Activated CD4-positive, alpha-beta T cell treated with anti-CD3 and anti-CD28 coated beads, Interleukin-2, amount 50 U/mL, for 24 hours (primary cell): Measurements from ENCODE around the gene PMF1.
"Not testable (repeated sequence)": the region's sequence is repeated elsewhere in the genome, so short reads cannot be mapped to it uniquely, and the experiment has no call there.

Experiments used
- DNase-seq, 2 donors: peaks; one replicate each; pipeline ENCODE4 v3.0.0-alpha.2; 2020; ENCODE audit warnings: low read depth in 1 of 2, low spot score in 1 of 2

The PMF1 gene, protein sequence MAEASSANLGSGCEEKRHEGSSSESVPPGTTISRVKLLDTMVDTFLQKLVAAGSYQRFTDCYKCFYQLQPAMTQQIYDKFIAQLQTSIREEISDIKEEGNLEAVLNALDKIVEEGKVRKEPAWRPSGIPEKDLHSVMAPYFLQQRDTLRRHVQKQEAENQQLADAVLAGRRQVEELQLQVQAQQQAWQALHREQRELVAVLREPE

DNA sequence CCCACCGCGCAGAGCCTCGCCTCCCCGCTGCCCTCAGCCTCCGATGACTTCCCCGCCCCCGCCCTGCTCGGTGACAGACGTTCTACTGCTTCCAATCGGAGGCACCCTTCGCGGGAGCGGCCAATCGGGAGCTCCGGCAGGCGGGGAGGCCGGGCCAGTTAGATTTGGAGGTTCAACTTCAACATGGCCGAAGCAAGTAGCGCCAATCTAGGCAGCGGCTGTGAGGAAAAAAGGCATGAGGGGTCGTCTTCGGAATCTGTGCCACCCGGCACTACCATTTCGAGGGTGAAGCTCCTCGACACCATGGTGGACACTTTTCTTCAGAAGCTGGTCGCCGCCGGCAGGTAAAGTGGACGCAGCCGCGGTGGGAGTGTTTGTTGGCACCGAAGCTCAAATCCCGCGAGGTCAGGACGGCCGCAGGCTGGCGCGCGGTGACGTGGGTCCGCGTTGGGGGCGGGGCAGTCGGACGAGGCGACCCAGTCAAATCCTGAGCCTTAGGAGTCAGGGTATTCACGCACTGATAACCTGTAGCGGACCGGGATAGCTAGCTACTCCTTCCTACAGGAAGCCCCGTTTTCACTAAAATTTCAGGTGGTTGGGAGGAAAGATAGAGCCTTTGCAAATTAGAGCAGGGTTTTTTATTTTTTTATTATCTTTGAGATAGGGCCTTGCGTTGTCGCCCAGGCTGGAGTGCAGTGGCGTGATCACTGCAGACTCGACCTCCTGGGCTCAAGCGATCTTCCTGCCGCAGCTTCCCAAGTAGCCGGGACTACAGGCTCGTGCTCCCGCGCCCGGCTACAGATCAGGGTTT, at the start of gene PMF1:
Gene PMF1 (plus strand): TSS at position 175 of the 811 bp plus-strand sequence. CDS start 9 bp downstream, at position 184.
- DNase-seq, result peak; percentile 93 to 96

DNA sequence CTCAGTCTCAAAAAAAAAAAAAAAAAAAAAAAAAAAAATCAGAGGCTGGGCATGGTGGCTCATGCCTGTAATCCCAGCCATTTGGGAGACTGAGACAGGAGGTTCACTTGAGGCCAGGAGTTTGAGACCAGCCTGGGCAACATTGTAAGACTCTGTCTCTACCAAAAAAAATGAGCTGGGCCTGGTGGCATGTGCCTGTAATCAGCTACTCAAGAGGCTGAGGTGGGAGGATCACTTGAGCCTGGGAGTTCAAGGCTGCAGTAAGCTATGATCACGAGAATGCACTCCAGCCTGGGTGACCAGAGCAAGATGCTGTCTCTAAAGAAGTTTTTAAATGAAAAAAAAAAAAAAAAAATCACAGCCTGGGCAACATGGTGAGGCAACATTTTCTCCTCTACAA, 49.1 kb upstream of the PMF1 start:
- DNase-seq, result no peak

DNA sequence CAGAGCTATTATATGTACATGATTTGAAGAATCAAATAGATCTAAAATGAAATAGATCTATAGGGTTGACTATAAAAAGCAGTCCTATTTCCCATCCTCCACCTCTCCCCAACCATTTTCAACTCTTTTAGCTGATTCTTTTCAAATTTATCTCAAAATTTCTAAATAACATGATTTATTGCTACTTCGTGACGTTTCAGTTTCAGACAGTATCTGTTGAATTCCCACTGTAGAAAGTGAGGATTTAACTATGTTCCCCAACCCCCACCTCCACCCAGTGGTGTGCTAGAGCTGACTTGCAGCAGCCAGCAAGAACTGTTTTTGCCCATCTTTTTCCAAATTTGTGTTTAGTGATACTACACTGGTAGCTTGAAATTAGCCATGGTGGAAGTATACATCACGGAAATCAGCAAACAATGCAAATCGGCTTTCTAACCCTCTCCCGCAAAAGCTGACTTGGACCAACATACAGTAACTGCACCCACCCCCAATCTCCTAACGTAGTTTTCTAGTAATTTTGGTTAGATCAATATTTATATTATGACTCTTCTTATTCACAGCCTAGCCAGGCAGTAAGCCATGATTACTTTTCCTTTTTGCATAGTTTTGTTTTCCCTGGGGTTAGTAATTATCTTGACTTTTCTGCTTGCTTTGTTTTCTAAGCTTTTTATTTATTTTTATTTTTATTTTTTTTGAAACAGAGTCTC, 48.5 kb upstream of the PMF1 start:
- no peak for DNase-seq

DNA sequence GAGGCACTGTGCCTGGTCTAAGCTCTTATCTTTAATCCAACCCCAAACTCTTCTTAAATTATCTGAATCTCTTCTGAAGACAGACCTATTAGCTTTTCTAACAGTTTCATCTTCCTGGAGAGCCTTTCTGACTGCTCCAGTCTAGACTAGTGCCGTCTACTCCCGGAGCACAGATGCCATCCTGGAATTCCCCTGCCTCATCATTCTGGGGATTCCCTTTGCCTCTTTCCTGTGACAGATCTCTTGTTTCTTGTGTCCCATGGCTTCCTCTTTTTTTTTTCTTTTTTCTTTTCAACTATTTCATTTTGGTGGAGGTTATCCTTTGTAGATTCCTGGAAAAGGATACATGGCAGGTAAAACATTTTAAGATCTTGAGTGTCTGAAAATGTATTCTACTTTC, 47.7 kb upstream of the PMF1 start:
- no peak for DNase-seq

DNA sequence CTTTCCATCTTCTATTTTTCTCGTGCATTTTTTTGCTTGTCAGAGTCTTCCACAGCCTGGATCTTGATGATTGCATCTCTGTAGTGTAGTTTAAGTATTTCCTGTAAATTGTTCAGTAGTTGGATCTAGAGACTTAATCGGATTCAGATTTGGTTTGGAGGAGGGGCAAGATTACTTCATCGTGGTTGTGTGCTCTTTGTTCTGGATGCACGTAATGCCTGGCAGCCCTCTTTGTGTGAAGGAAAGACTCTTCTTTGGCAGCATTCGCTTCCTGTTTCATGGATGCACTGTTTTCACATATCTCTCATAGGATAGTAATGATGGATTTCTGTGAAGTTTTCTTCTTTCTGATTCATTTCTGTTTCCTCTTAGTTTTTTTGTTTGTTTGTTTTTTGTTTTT, 45.3 kb upstream of the PMF1 start:
- DNase-seq, result no peak

DNA sequence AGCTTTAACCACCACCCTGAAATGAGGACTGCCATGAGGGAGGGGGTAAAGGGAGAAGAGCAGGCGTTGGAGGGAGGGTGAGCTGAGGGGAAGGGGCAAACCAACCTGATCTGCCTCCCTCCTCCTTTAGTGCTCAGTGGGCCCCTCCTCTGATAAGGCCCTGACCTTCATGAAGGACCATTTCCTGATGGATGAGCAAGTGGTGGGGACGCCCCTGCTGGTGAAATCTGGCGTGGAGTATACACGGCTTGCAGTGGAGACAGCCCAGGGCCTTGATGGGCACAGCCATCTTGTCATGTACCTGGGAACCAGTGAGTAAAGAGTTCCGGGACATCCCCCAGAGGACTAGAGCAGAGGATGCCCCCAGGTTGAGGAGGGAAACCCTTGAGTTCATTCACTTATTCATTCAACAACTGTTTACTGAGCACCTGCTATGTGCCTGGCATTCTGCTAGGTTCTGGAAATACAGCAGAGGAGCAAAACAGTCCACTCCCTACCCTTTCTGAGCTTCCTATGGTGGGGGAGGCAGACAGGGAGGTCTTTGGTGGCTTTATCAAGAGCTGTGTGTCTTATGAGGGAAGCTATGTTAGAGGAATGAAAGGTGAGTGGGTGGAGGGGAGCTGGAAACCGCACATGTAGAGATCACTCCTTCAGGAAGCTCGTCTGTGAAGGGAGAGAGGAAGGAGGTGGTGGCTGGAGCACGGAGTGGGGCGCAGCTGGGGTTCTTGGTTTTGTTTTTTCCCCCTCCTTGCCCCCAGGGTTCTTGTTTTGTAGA, 39.9 kb upstream of the PMF1 start:
- no peak for DNase-seq

DNA sequence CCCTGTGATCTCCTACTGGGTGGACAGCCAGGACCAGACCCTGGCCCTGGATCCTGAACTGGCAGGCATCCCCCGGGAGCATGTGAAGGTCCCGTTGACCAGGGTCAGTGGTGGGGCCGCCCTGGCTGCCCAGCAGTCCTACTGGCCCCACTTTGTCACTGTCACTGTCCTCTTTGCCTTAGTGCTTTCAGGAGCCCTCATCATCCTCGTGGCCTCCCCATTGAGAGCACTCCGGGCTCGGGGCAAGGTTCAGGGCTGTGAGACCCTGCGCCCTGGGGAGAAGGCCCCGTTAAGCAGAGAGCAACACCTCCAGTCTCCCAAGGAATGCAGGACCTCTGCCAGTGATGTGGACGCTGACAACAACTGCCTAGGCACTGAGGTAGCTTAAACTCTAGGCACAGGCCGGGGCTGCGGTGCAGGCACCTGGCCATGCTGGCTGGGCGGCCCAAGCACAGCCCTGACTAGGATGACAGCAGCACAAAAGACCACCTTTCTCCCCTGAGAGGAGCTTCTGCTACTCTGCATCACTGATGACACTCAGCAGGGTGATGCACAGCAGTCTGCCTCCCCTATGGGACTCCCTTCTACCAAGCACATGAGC, 36.1 kb upstream of the PMF1 start:
- no peak for DNase-seq

DNA sequence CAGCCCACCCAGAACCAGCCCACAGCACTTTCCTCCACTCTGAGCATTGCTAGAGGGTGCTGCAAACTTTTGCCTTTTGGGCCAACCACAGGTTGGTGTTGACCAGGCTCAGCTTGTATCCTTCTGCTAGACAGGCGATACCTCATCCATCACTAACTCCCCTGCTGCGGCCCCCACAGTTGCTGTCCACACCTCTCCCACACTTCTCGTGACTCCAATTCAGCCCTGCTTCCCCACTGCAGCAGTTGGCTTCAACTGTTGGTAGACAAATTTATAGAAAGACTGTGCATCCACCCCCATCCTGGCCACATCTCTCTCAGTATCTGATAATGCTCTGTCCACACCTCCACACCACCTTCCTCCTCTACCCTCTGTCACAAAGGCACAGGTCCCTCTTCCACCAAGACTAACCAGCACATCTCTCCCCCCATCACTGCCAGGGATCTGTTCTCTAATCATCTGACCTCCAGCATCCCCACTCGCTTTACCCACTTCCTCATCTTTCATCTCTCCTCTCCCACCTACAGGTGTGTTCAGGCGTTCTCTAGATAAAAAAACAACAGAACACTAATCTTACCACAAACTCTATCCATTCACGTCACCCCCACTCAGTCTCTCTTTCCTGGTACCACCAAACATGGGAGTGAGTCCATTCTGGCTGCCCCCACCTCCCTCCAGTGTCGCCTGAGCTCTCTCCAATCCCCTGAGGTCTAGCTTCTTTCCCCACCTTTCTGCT, 34.7 kb upstream of the PMF1 start:
- DNase-seq, result no peak

DNA sequence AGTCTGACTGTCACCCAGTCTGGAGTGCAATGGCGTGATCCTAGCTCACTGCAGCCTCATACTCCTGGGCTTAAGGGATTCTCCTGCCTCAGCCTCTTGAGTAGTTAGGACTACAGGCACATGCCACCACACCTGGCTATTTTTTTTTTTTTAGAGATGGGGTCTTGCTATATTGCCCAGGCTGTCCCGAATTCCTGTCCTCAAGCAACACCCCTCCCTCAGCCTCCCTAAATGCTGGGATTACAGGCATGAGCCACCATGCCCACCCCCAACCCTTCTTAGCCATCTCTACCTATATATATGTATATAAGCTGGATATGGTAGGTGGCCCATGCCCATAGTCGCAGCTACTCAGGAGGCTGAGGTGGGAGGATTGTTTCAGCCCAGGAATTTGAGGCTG, 32.3 kb upstream of the PMF1 start:
- no peak for DNase-seq

DNA sequence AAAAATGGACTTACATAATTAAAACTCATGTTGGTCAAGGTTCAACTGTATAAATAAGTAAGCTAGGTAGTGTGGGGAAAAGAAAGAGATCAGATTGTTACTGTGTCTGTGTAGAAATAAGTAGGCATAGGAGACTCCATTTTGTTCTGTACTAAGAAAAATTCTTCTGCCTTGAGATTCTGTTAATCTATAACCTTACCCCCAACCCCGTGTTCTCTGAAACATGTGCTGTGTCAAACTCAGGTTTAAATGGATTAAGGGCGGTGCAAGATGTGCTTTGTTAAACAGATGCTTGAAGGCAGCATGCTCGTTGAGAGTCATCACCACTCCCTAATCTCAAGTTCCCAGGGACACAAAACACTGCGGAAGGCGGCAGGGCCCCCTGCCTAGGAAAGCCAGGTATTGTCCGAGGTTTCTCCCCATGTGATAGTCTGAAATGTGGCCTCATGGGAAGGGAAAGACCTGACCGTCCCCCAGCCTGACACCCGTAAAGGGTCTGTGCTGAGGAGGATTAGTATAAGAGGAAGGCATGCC, 31.3 kb upstream of the PMF1 start:
- not testable (repeated sequence) for DNase-seq

DNA sequence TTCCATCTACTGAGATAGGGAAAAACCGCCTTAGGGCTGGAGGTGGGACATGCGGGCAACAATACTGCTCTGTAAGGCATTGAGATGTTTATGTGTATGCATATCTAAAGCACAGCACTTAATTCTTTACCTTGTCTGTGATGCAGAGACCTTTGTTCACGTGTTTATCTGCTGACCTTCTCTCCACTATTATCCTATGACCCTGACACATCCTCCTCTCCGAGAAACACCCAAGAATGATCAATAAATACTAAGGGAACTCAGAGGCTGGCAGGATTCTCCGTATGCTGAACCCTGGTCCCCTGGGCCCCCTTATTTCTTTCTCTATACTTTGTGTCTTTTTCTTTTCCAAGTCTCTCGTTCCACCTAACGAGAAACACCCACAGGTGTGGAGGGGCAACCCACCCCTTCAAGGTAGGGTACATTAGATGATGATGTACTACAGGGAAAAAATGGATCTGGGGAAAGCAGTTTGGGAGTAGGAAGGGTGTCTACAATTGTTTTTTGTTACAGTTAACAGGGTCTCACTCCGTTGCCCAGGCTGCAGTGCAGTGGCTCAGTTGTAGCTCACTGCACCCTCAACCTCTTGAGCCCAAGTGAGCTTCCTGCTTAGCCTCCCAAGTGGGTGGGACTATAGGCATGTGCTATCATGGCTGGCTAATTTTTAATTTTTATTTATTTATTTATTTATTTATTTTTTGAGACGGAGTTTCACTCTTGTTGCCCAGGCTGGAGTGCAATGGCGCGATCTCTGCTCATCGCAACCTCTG, 30.6 kb upstream of the PMF1 start:
- DNase-seq, result not testable (repeated sequence)

DNA sequence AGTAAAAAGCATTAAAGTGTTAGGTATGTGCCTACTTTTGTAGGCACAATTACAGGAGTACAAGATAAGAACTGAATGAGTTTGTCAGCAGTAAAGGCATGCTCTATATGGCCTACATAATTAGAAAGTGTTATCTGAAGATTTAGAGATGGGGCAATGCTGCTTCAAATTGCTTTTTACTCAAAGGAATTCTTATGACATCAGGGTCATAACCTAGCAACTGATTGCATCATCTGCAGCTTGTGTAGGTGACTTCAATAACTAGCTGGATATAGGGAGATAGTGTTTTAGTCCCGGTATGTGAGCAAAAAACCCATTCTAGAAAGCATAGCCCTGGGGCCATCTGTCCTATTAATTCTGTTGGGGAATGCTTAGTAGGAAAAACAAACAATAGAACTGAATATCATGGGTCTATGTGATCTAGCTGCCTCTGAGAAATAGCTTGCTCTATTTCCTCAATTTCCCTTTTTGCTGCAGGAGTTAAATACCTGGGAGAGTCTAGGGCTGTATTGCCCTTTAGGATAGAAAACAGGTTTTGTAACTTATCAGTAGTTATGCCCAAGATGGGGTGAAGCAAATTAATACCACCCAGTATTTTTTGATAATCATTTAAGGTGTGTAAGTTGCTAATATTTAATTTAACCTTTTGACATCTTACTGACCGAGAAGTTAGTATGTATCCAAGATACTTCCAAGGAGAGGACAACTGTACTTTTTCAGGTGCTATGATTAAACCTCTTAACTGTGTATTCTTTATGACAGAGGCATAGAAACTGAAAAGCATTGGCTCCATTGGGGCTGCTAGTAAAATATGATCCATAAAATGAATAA, 26.2 kb upstream of the PMF1 start:
- DNase-seq, result not testable (repeated sequence)

DNA sequence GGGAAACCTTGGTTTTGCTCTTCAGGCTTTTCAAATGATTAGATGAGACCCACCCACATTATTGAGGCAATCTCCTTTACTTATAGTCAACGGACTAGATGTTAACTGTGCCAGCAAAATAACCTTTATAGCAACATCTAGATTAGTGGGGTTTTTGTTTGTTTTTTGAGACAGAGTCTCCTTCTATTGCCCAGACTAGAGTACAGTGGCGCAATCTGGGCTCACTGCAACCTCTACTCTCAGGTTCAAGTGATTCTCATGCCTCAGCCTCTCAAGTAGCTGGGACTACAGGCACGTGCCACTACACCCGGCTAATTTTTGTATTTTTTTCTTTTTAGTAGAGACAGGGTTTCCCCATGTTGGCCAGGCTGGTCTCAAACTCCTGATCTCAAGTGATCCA, 22.5 kb upstream of the PMF1 start:
- not testable (repeated sequence) for DNase-seq

DNA sequence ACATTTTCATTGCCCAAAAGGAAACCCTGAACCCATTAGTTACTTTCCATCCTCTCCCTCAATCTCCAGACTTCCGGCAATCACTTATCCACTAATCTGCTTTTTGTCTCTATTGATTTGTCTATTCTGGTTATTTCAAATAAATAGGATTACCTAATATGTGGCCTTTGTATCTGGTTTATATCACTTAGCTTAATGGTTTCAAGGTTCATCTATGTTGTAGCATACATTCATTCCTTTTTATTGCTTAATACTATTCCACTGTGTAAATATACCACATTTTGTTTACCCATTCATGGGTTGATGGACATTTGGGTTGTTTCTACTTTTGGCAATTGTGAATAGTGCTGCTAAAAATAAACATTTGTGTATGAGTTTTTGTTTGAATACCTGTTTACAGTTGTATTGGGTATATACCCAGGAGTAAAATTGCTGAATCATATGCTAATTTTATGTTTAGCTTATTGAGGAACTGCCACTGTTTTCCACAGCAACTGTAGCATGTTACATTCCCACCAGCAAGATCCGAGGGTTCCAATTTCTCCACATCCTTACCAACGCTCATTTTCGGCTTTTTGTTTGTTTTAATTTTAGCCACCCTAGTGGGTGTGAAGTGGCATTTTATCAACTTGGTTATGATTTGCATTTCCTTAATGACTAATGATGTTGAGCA, 21.4 kb upstream of the PMF1 start:
- no peak for DNase-seq

DNA sequence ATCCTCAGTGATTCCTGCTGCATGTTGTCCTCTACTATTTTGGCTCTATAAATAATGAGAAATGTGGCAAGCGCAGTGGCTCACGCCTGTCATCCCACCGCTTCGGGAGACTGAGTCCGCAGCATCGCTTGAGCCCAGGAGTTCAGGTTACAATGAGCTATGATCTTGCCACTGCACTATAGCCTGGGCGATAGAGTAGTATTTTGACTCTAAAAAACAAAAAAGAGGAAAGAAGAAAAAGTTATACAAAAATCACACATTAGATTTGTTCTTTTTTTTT, 19.7 kb upstream of the PMF1 start:
- no peak for DNase-seq

DNA sequence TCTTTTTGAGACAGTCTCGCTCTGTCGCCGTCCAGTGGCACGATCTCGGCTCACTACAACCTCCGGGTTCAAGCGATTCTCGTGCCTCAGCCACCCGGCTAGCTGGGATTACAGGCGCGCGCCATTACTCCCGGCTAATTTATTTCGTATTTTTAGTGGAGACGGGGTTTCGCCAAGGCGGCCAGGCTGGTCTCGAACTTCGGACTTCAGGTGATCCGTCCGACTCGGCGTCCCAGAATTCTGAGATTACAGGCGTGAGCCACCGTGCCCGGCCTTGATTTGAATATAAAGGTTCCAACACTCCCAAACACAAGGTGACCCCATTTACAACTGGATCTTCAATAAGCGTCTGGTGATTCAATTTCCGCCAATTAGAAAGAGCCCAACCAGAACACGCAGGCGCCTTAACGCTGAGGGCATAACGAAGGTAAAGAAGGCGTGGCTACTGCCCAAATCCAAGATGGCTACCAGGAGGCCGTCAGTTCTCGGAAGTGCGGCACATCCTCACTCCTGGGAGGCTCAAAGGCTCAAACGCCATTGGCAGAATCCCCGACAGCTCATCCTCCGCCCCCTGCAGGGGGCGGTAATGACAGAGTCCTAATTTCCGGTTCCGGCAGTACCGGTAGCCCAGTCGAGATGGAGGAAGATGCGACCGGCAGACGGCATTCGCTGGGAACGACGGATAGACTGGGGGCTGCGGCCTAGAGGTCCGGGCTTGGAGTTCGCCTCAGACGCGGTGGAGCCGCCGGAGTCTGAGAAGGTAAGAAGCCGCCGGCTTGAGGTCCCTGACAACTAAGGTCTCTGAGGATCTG, 19.1 kb upstream of the PMF1 start, which contains the start of gene SLC25A44:
Gene SLC25A44 (plus strand): TSS at position 617 of the 812 bp plus-strand sequence. CDS start 5,744 bp downstream, outside the sequence.
- peak; percentile 94 to 97 for DNase-seq

DNA sequence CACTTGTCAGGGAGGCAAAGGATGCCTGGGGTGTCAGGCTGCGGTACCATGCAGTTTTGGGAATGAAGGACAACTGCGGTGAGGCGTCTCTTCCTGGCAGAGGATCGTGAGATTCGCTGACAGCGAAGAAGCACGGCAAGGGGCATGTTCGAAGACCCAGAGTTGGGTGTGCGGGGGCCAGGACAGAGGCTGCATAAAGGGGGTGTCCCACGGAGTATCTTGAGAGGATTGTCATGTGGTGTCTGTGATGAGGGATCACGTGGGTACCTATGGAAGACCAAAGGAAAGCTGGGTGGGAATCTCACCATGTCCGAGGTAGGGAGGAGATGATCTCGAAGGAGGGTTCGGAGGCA, 18.5 kb upstream of the PMF1 start:
- DNase-seq, result no peak
